ENCODE data around the gene ZNF143. TPM values are rescaled to one million over a fixed set of nuclear protein-coding genes. Genes with fewer than 3 reads are reported as not detected.

The ZNF143 gene
- total and polyA plus RNA-seq, 2 of the 13 experiments (the other 11 are each of a cell fraction or from before 2014, with no cell fraction given) = 22.4 to 35.6 TPM

- 0 out of 2 replicates have a peak, but pooled peaks have one; percentile 61 for TF ChIP-seq ZNF558 (CRISPR knock-in tag; IDR thresholded peaks at IDR 0.05; ENCODE audit: borderline replicate concordance)
- 0 out of 2 replicates have a peak, but pooled peaks have one; percentile 43 for TF ChIP-seq ZNF546 (CRISPR knock-in tag; conservative IDR thresholded peaks at IDR 0.05)
- TF ChIP-seq, protein P1, sequence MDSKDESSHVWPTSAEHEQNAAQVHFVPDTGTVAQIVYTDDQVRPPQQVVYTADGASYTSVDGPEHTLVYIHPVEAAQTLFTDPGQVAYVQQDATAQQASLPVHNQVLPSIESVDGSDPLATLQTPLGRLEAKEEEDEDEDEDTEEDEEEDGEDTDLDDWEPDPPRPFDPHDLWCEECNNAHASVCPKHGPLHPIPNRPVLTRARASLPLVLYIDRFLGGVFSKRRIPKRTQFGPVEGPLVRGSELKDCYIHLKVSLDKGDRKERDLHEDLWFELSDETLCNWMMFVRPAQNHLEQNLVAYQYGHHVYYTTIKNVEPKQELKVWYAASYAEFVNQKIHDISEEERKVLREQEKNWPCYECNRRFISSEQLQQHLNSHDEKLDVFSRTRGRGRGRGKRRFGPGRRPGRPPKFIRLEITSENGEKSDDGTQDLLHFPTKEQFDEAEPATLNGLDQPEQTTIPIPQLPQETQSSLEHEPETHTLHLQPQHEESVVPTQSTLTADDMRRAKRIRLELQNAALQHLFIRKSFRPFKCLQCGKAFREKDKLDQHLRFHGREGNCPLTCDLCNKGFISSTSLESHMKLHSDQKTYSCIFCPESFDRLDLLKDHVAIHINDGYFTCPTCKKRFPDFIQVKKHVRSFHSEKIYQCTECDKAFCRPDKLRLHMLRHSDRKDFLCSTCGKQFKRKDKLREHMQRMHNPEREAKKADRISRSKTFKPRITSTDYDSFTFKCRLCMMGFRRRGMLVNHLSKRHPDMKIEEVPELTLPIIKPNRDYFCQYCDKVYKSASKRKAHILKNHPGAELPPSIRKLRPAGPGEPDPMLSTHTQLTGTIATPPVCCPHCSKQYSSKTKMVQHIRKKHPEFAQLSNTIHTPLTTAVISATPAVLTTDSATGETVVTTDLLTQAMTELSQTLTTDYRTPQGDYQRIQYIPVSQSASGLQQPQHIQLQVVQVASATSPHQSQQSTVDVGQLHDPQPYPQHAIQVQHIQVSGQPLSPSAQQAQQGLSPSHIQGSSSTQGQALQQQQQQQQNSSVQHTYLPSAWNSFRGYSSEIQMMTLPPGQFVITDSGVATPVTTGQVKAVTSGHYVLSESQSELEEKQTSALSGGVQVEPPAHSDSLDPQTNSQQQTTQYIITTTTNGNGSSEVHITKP (CRISPR knock-in tag; IDR thresholded peaks at IDR 0.05; ENCODE audit: low read depth) = no peak
- no peak for TF ChIP-seq SALL2 (CRISPR knock-in tag; IDR thresholded peaks at IDR 0.05)
- TF ChIP-seq CHCHD3 (CRISPR knock-in tag; IDR thresholded peaks at IDR 0.05) = no peak
- no peak for TF ChIP-seq ZNF776 (CRISPR knock-in tag; IDR thresholded peaks at IDR 0.05)
- TF ChIP-seq BCLAF1 (IDR thresholded peaks at IDR 0.05) = no peak
- TF ChIP-seq NAIF1 (CRISPR knock-in tag; IDR thresholded peaks at IDR 0.05; ENCODE audit: borderline replicate concordance) = peak; percentile 64; the same call in 1 of the 2 replicates
- TF ChIP-seq ZNF879 (CRISPR knock-in tag; IDR thresholded peaks at IDR 0.05) = peak; percentile 78; the same call in 1 of the 2 replicates
- TF ChIP-seq ZBED4 (CRISPR knock-in tag; IDR thresholded peaks at IDR 0.05; ENCODE audit: borderline replicate concordance) = no peak
- peak; percentile 71 for TF ChIP-seq ZFX (CRISPR knock-in tag; IDR thresholded peaks at IDR 0.05; ENCODE audit: low read depth)
- TF ChIP-seq MLLT10 (CRISPR knock-in tag; IDR thresholded peaks at IDR 0.05) = no peak
- TF ChIP-seq, protein P2, sequence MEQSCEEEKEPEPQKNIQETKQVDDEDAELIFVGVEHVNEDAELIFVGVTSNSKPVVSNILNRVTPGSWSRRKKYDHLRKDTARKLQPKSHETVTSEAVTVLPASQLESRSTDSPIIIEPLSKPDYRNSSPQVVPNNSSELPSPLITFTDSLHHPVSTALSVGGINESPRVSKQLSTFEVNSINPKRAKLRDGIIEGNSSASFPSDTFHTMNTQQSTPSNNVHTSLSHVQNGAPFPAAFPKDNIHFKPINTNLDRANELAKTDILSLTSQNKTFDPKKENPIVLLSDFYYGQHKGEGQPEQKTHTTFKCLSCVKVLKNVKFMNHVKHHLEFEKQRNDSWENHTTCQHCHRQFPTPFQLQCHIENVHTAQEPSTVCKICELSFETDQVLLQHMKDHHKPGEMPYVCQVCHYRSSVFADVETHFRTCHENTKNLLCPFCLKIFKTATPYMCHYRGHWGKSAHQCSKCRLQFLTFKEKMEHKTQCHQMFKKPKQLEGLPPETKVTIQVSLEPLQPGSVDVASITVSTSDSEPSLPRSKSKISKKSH (CRISPR knock-in tag; IDR thresholded peaks at IDR 0.05; ENCODE audit: borderline replicate concordance) = no peak; the same call in 1 of the 2 replicates
- TF ChIP-seq ZSCAN9 (CRISPR knock-in tag; IDR thresholded peaks at IDR 0.05; ENCODE audit: borderline replicate concordance) = no peak
- 0 out of 2 replicates have a peak, but pooled peaks have one; percentile 14 for TF ChIP-seq ZNF605 (CRISPR knock-in tag; IDR thresholded peaks at IDR 0.05)
- TF ChIP-seq MAFG (CRISPR knock-in tag; IDR thresholded peaks at IDR 0.05) = no peak
- no peak for TF ChIP-seq HOXD1 (CRISPR knock-in tag; IDR thresholded peaks at IDR 0.05)
Observed at GRCh38 chr11:9574622-9575259, 113.9 kb downstream of the ZNF143 start (continued).
